ENCODE results near the gene MAN2A2.
A peak's percentile ranks its signal among the peaks of the same experiment; 100 is the strongest.
"Not testable (repeated sequence)": the region's sequence is repeated elsewhere in the genome, so short reads cannot be mapped to it uniquely, and the experiment has no call there.

The MAN2A2 gene

GRCh38 chr15:90922712-90923322, 19.7 kb downstream of the MAN2A2 start:
- DNase-seq = not testable (repeated sequence)

- DNase-seq = no peak
Observed at GRCh38 chr15:90924375-90924774, 21.3 kb downstream of the MAN2A2 start.

- DNase-seq = not testable (repeated sequence)
Observed at GRCh38 chr15:90926766-90927165, 23.7 kb downstream of the MAN2A2 start.

- DNase-seq = not testable (repeated sequence)
Observed at GRCh38 chr15:90928106-90928505, 25.0 kb downstream of the MAN2A2 start.

- no peak for DNase-seq
Observed at GRCh38 chr15:90929246-90930019, 26.3 kb downstream of the MAN2A2 start.

- DNase-seq = no peak
Observed at GRCh38 chr15:90930861-90931574, 27.9 kb downstream of the MAN2A2 start.

- no peak for DNase-seq
Observed at GRCh38 chr15:90931575-90931827, 28.4 kb downstream of the MAN2A2 start.

GRCh38 chr15:90931828-90932659, 28.9 kb downstream of the MAN2A2 start, which contains the start of gene HDDC3:
Gene HDDC3, minus strand, starts transcription at chr15:90932549. Its CDS starts 9 bp downstream, at chr15:90932540.
- peak; percentile 90 for DNase-seq

- no peak for DNase-seq
Observed at GRCh38 chr15:90932660-90932991, 29.5 kb downstream of the MAN2A2 start.

GRCh38 chr15:90933301-90933700, 30.2 kb downstream of the MAN2A2 start:
- DNase-seq = no peak

GRCh38 chr15:90934256-90934948, 31.3 kb downstream of the MAN2A2 start:
- peak; percentile 89 for DNase-seq

- peak; percentile 95 for DNase-seq
Observed at GRCh38 chr15:90934949-90935751, 32.0 kb downstream of the MAN2A2 start, which contains the start of gene UNC45A. Gene UNC45A, plus strand, starts transcription at chr15:90935285. Its CDS starts 40 bp downstream, at chr15:90935325.

GRCh38 chr15:90936823-90937222, 33.7 kb downstream of the MAN2A2 start:
- DNase-seq = no peak

GRCh38 chr15:90938261-90938660, 35.2 kb downstream of the MAN2A2 start:
- DNase-seq = no peak

GRCh38 chr15:90939756-90940155, 36.7 kb downstream of the MAN2A2 start:
- no peak for DNase-seq

GRCh38 chr15:90941038-90941437, 37.9 kb downstream of the MAN2A2 start:
- DNase-seq = no peak

GRCh38 chr15:90942354-90943120, 39.4 kb downstream of the MAN2A2 start:
- DNase-seq = no peak

- no peak for DNase-seq
Observed at GRCh38 chr15:90945091-90945490, 42.0 kb downstream of the MAN2A2 start.

- DNase-seq = no peak
Observed at GRCh38 chr15:90946538-90946937, 43.4 kb downstream of the MAN2A2 start.

GRCh38 chr15:90946941-90947576, 44.0 kb downstream of the MAN2A2 start:
- DNase-seq = no peak
